Vagina (tissue), 2 donors: Measurements from ENCODE around the gene SIRT7. TPM values are rescaled to one million over a fixed set of nuclear protein-coding genes. Genes with fewer than 3 reads are reported as not detected.

Experiments used
- DNase-seq, 2 donors: peaks; one replicate each; pipeline ENCODE4 v3.0.0-alpha.2; 2017; ENCODE audit errors: extremely low spot score in 2 of 2
- H3K27ac ChIP-seq: fragments of 200-600 bp; sonication (generic); one replicate; pipeline ENCODE4 v1.5.1; 2019
- H3K27me3 ChIP-seq: fragments of 200-600 bp; sonication (generic); one replicate; pipeline ENCODE4 v1.5.1; 2019
- H3K36me3 ChIP-seq, 2 donors: fragments of 200-600 bp; sonication (generic); one replicate each; pipeline ENCODE4 v1.5.1; 2017 to 2019
- H3K4me1 ChIP-seq: fragments of 200-600 bp; sonication (generic); one replicate; pipeline ENCODE4 v1.5.1; 2019
- H3K4me3 ChIP-seq, 2 donors: fragments of 200-600 bp; sonication (generic); 1 replicate in 1 of 2; 2 replicates in 1 of 2; pipeline ENCODE4 v1.5.1; 2016 to 2019
- H3K9me3 ChIP-seq: fragments of 200-600 bp; sonication (generic); one replicate; pipeline ENCODE4 v1.5.1; 2019
- CTCF ChIP-seq, 3 experiments: fragments of 450-650 bp in 2 of 3; fragments of 200-600 bp in 1 of 3; sonication (generic) in 1 of 3; IDR thresholded peaks; one replicate each; pipeline ENCODE4 v1.5.1; 2017 to 2019; ENCODE audit warnings: antibody characterized with exemption in 3 of 3, mild to moderate bottlenecking in 2 of 3, moderate library complexity in 2 of 3
- POLR2A ChIP-seq, 2 donors: fragments of 450-650 bp; IDR thresholded peaks; one replicate each; pipeline ENCODE4 v1.6.1; 2017; ENCODE audit warnings: antibody characterized with exemption in 2 of 2, mild to moderate bottlenecking in 2 of 2, moderate library complexity in 2 of 2
- POLR2AphosphoS5 ChIP-seq, 2 donors: sonication (generic); formaldehyde crosslinking; IDR thresholded peaks; one replicate each; pipeline ENCODE4 v1.9.0; 2017; ENCODE audit warnings: antibody characterized with exemption in 2 of 2, mild to moderate bottlenecking in 2 of 2, low read depth in 1 of 2; ENCODE audit not compliant: insufficient read depth in 1 of 2
- intact Hi-C: fragments of 100-400 bp; cut with DNase I; formaldehyde crosslinking; loops from one replicate; pipeline ENCODE4 v1.15.1; 2023
- total RNA-seq: library from RNA; depleted of rRNA; stranded (reverse); fragments of >200 nt; gene quantifications from one replicate; pipeline ENCODE4 v1.2.3, GENCODE V29; 2016

SIRT7 gene
- total RNA-seq, 1 donor from 2014 or later = 47.9 TPM

GRCh38 chr17:81930142-81931125 is 12.5 kb upstream of the SIRT7 start:
- no peak for DNase-seq
- Histone ChIP-seq H3K4me1 (peaks cover 32% of the 10 kb centered on the region), H3K9me3 (no peaks in the 10 kb centered on the region), H3K4me3 (no peak overlapping the region), H3K27ac (no peak overlapping the region), H3K27me3 (no peaks in the 10 kb centered on the region), H3K36me3 (no peaks in the 10 kb centered on the region)
- intact Hi-C loops = no loop called here
- no peak for TF ChIP-seq CTCF (IDR thresholded peaks at IDR 0.05)
- TF ChIP-seq POLR2A (IDR thresholded peaks at IDR 0.05) = no peak
- TF ChIP-seq POLR2AphosphoS5 (IDR thresholded peaks at IDR 0.05; ENCODE audit: insufficient read depth in 1 of 2, low read depth in 1 of 2) = no peak

GRCh38 chr17:81929253-81930141 is 11.5 kb upstream of the SIRT7 start:
- intact Hi-C loops = no loop called here
- Histone ChIP-seq H3K36me3 (no peaks in the 10 kb centered on the region), H3K9me3 (no peaks in the 10 kb centered on the region), H3K4me1 (peaks cover 41% of the 10 kb centered on the region), H3K4me3 (no peak overlapping the region), H3K27ac (no peak overlapping the region), H3K27me3 (no peaks in the 10 kb centered on the region)
- TF ChIP-seq CTCF (IDR thresholded peaks at IDR 0.05) (no peak), POLR2A (IDR thresholded peaks at IDR 0.05) (no peak), POLR2AphosphoS5 (IDR thresholded peaks at IDR 0.05; ENCODE audit: insufficient read depth in 1 of 2, low read depth in 1 of 2) (no peak)
- DNase-seq = no peak

- no peak for DNase-seq
- Histone ChIP-seq H3K27me3 (no peaks in the 10 kb centered on the region), H3K36me3 (no peaks in the 10 kb centered on the region), H3K27ac (peak overlapping the region; percentile 45), H3K4me1 (peaks cover 49% of the 10 kb centered on the region), H3K9me3 (no peaks in the 10 kb centered on the region), H3K4me3 (peak overlapping the region; percentile 72 to 89)
- TF ChIP-seq POLR2A (IDR thresholded peaks at IDR 0.05) (no peak), POLR2AphosphoS5 (IDR thresholded peaks at IDR 0.05; ENCODE audit: insufficient read depth in 1 of 2, low read depth in 1 of 2) (no peak)
- intact Hi-C loops = no loop called here
Measured at GRCh38 chr17:81928544-81929252, 10.7 kb upstream of the SIRT7 start.

- Histone ChIP-seq H3K4me1 (peaks cover 57% of the 10 kb centered on the region), H3K4me3 (peak within 1 kb of the TSS; percentile 72 to 89)
Measured at GRCh38 chr17:81927653-81928543, 9.9 kb upstream of the SIRT7 start, which contains the start of gene MAFG. Gene MAFG, minus strand, starts transcription at chr17:81927735. Its CDS starts 4,550 bp downstream, at chr17:81923185.

More at GRCh38 chr17:81927653-81928543, 9.9 kb upstream of the SIRT7 start, which contains the start of gene MAFG:
- Histone ChIP-seq H3K36me3 (no peaks in the 10 kb centered on the region), H3K27ac (peak within 1 kb of the TSS; percentile 95), H3K9me3 (no peaks in the 10 kb centered on the region), H3K27me3 (no peaks in the 10 kb centered on the region)
- DNase-seq = no peak
- intact Hi-C loops = no loop called here
- TF ChIP-seq POLR2AphosphoS5 (IDR thresholded peaks at IDR 0.05; ENCODE audit: insufficient read depth in 1 of 2, low read depth in 1 of 2) (peak; percentile 53 to 80), CTCF (IDR thresholded peaks at IDR 0.05) (peak in 1 of 3 experiments; percentile 15), POLR2A (IDR thresholded peaks at IDR 0.05) (peak in 1 of 2 donors; percentile 70)
